ENCODE measurements around the gene MYBPC2. TPM values are rescaled to one million over a fixed set of nuclear protein-coding genes. Genes with fewer than 3 reads are reported as not detected.

MYBPC2 gene
- total and polyA plus RNA-seq, 2 of the 4 experiments (the other 2 are of a cell fraction) = not detected

DNA sequence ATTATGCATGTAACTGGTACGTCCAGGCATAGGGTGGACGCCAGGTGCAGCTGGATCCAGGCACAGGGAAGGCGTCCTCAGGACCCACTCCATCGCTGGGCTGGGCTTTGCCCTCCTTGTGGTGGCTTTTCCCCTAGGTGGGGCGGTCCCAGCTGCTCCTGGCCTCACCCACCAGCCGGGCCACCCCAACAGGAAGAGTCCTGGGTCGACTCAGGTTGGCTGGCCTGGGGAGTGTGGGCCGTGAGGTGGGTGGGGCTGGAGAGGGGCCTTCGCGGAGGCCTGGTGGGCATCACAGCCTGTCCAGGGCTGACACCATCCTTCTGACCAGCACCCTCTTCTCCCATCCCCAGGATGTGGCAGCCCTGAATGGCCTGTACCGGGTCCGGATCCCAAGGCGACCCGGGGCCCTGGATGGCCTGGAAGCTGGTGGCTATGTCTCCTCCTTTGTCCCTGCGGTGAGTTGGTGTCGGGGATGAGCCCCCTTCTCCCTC is 47.1 kb downstream of the MYBPC2 start:
- Histone ChIP-seq H2AK9ac (replicated peaks; ENCODE audit: low read depth, low read length, poor library complexity) (peak overlapping the region; percentile 76), H3K23ac (ENCODE audit: low read depth, low read length) (no peak overlapping the region), H2AK5ac (ENCODE audit: low read depth, low read length) (no peak overlapping the region), H2BK15ac (ENCODE audit: low read depth, low read length) (no peak overlapping the region), H3K4ac (ENCODE audit: low read depth, low read length) (no peak overlapping the region), H2BK5ac (ENCODE audit: low read depth, low read length, poor library complexity, severe bottlenecking) (no peak overlapping the region), H2AFZ (replicated peaks; ENCODE audit: low read length, poor library complexity) (no peak overlapping the region), H2BK20ac (ENCODE audit: low read depth, low read length) (no peak overlapping the region), H3K18ac (ENCODE audit: low read depth, low read length) (no peak overlapping the region), H3K4me3 (ENCODE audit: insufficient read depth, low read depth, low read length) (no peak overlapping the region), H4K8ac (ENCODE audit: low read depth in 2 of 2, low read length in 2 of 2) (no peak overlapping the region), H3K9me1 (ENCODE audit: insufficient read depth, low read length) (peaks cover 5% of the 10 kb centered on the region; the same call in 1 of the 2 replicates), H3K14ac (replicated peaks; ENCODE audit: low read depth, low read length) (no peak overlapping the region), H3K27ac (ENCODE audit: insufficient read depth, low read length) (no peak overlapping the region), H3K56ac (ENCODE audit: extremely low read depth, insufficient read depth, low read length) (no peak overlapping the region), H3K36me3 (ENCODE audit: control insufficient read depth, insufficient read depth, low read length) (peaks cover 26% of the 10 kb centered on the region), H4K20me1 (ENCODE audit: insufficient read depth, low read length) (peaks cover 12% of the 10 kb centered on the region), H3K9ac (ENCODE audit: low read depth, low read length) (no peak overlapping the region), H3K79me1 (ENCODE audit: low read depth in 1 of 2, low read length in 2 of 2) (peaks cover 16 to 27% of the 10 kb centered on the region in 2 experiments), H4K91ac (ENCODE audit: insufficient read depth, low read depth, low read length) (no peak overlapping the region), H3K4me1 (ENCODE audit: control insufficient read depth, insufficient read depth, low read length) (0 out of 2 replicates have a peak, but pooled peaks cover 2% of the 10 kb centered on the region), H4K5ac (ENCODE audit: low read depth, low read length) (no peak overlapping the region), H3K27me3 (ENCODE audit: control insufficient read depth, insufficient read depth, low read length) (no peaks in the 10 kb centered on the region), H2BK120ac (ENCODE audit: low read depth, low read length) (no peak overlapping the region), H3K9me3 (ENCODE audit: control insufficient read depth, insufficient read depth, low read length) (no peaks in the 10 kb centered on the region), H3K4me2 (ENCODE audit: low read depth, low read length) (no peak overlapping the region)
- in situ Hi-C loops (cut with MboI; ENCODE audit: low sequenced_read_pairs) = no loop called here
- no peak for ATAC-seq (ENCODE audit: low read depth)
- POLR2A ChIA-PET (ENCODE audit: unreplicated experiment) = no interaction called here
- intact Hi-C loops (cut with micrococcal nuclease) = loop anchor here (5.0 kb wide), 1 partner anchor 113 kb away; the partner anchor contains the start of gene NAPSA
- DNase-seq = no peak
- dilution Hi-C loops (cut with HindIII; ENCODE audit: low sequenced_read_pairs, unreplicated experiment) = no loop called here
- CTCF ChIA-PET = no interaction called here
- BruUV-seq (replicated peaks) = no TSS peak
- WGBS, 2 experiments (ENCODE audit: extremely low coverage in 2 of 2, insufficient read length in 1 of 2) = no CpG with 5 or more reads among the region's 16 CpGs
- TF ChIP-seq NFE2L2 (IDR thresholded peaks at IDR 0.05; ENCODE audit: low read depth, low read length) (no peak), MAFK (IDR thresholded peaks at IDR 0.05; ENCODE audit: low read depth, low read length) (no peak), BHLHE40 (IDR thresholded peaks at IDR 0.05; ENCODE audit: low read depth, low read length) (no peak), CHD1 (IDR thresholded peaks at IDR 0.05; ENCODE audit: low read depth, low read length) (no peak), POLR2A (IDR thresholded peaks at IDR 0.05; ENCODE audit: low read depth, low read length) (no peak), SMC3 (IDR thresholded peaks at IDR 0.05; ENCODE audit: low read depth, low read length) (no peak), RCOR1 (IDR thresholded peaks at IDR 0.05; ENCODE audit: insufficient replicate concordance, low read length) (no peak), RFX5 (IDR thresholded peaks at IDR 0.05; ENCODE audit: low read depth, low read length) (no peak), RAD21 (IDR thresholded peaks at IDR 0.05; ENCODE audit: low read length) (no peak), CEBPB (IDR thresholded peaks at IDR 0.05; ENCODE audit: low read depth, low read length) (no peak)
- TF ChIP-seq, protein P1, sequence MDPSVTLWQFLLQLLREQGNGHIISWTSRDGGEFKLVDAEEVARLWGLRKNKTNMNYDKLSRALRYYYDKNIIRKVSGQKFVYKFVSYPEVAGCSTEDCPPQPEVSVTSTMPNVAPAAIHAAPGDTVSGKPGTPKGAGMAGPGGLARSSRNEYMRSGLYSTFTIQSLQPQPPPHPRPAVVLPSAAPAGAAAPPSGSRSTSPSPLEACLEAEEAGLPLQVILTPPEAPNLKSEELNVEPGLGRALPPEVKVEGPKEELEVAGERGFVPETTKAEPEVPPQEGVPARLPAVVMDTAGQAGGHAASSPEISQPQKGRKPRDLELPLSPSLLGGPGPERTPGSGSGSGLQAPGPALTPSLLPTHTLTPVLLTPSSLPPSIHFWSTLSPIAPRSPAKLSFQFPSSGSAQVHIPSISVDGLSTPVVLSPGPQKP (IDR thresholded peaks at IDR 0.05; ENCODE audit: borderline replicate concordance, low read depth, low read length) = no peak
- TF ChIP-seq, protein P2, sequence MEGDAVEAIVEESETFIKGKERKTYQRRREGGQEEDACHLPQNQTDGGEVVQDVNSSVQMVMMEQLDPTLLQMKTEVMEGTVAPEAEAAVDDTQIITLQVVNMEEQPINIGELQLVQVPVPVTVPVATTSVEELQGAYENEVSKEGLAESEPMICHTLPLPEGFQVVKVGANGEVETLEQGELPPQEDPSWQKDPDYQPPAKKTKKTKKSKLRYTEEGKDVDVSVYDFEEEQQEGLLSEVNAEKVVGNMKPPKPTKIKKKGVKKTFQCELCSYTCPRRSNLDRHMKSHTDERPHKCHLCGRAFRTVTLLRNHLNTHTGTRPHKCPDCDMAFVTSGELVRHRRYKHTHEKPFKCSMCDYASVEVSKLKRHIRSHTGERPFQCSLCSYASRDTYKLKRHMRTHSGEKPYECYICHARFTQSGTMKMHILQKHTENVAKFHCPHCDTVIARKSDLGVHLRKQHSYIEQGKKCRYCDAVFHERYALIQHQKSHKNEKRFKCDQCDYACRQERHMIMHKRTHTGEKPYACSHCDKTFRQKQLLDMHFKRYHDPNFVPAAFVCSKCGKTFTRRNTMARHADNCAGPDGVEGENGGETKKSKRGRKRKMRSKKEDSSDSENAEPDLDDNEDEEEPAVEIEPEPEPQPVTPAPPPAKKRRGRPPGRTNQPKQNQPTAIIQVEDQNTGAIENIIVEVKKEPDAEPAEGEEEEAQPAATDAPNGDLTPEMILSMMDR (conservative IDR thresholded peaks at IDR 0.05; ENCODE audit: low read depth, low read length) = no peak
